Neural progenitor cell (in vitro differentiated cells): ENCODE measurements around the gene PUM2. TPM values are rescaled to one million over a fixed set of nuclear protein-coding genes. Genes with fewer than 3 reads are reported as not detected.
"Not testable (repeated sequence)": the region's sequence is repeated elsewhere in the genome, so short reads cannot be mapped to it uniquely, and the experiment has no call there.

Experiments
- DNase-seq: peaks from one replicate; pipeline ENCODE4 v3.0.0-alpha.2; 2016; ENCODE audit warnings: low spot score
- H2AFZ ChIP-seq: fragments of 200-600 bp; sonication (generic); replicated peaks from 2 replicates; pipeline ENCODE4 v1.6.1; 2016; ENCODE audit warnings: antibody characterized with exemption
- H3F3A ChIP-seq: fragments of 200-600 bp; sonication (generic); 2 replicates; pipeline ENCODE4 v1.6.1; 2016; ENCODE audit warnings: antibody characterized with exemption, low read depth
- H3K27ac ChIP-seq: fragments of 200-600 bp; sonication (generic); 2 replicates; pipeline ENCODE4 v1.5.1; 2016; ENCODE audit warnings: mild to moderate bottlenecking
- H3K27me3 ChIP-seq: fragments of 200-600 bp; sonication (generic); 2 replicates; pipeline ENCODE4 v1.6.1; 2016; ENCODE audit warnings: mild to moderate bottlenecking, moderate library complexity
- H3K36me3 ChIP-seq: fragments of 200-600 bp; sonication (generic); 2 replicates; pipeline ENCODE4 v1.5.1; 2016
- H3K4me1 ChIP-seq: fragments of 200-600 bp; sonication (generic); 2 replicates; pipeline ENCODE4 v1.6.1; 2016; ENCODE audit warnings: mixed run types
- H3K4me2 ChIP-seq: fragments of 200-600 bp; sonication (generic); 2 replicates; pipeline ENCODE4 v1.6.1; 2016
- H3K4me3 ChIP-seq: fragments of 200-600 bp; sonication (generic); 2 replicates; pipeline ENCODE4 v1.5.1; 2016
- H3K79me2 ChIP-seq: fragments of 200-600 bp; sonication (generic); 2 replicates; pipeline ENCODE4 v1.6.1; 2016; ENCODE audit warnings: low read depth
- H3K9ac ChIP-seq: fragments of 200-600 bp; sonication (generic); 2 replicates; pipeline ENCODE4 v1.6.1; 2016
- H3K9me3 ChIP-seq: fragments of 200-600 bp; sonication (generic); 2 replicates; pipeline ENCODE4 v1.5.1; 2016; ENCODE audit warnings: low read depth
- H4K20me1 ChIP-seq: fragments of 200-600 bp; sonication (generic); 2 replicates; pipeline ENCODE4 v1.6.1; 2016; ENCODE audit warnings: low read depth
- H3K27ac Mint-ChIP-seq: 3 replicates; pipeline ENCODE4 v1.8.0; 2021; ENCODE audit warnings: mixed read lengths
- H3K27me3 Mint-ChIP-seq: 2 replicates; pipeline ENCODE4 v1.8.0; 2022; ENCODE audit warnings: low read depth, mild to moderate bottlenecking, inconsistent platforms, moderate library complexity, mixed read lengths; ENCODE audit not compliant: insufficient read depth
- H3K36me3 Mint-ChIP-seq: 3 replicates; pipeline ENCODE4 v1.8.0; 2021; ENCODE audit warnings: mixed read lengths
- H3K4me1 Mint-ChIP-seq: 3 replicates; pipeline ENCODE4 v1.8.0; 2021; ENCODE audit warnings: mixed read lengths
- H3K4me3 Mint-ChIP-seq: 3 replicates; pipeline ENCODE4 v1.8.0; 2021; ENCODE audit warnings: mild to moderate bottlenecking, moderate library complexity, mixed read lengths
- H3K9me3 Mint-ChIP-seq: 3 replicates; pipeline ENCODE4 v1.8.0; 2020; ENCODE audit warnings: mixed read lengths
- EZH2 ChIP-seq: fragments of 200-600 bp; sonication (generic); IDR thresholded peaks from 2 replicates; pipeline ENCODE4 v1.6.1; 2017; ENCODE audit warnings: antibody characterized with exemption, mild to moderate bottlenecking, moderate library complexity
- EZH2phosphoT487 ChIP-seq: fragments of 200-600 bp; sonication (generic); IDR thresholded peaks from 2 replicates; pipeline ENCODE4 v1.6.1; 2017; ENCODE audit warnings: antibody characterized with exemption
- total RNA-seq: library from RNA; depleted of rRNA; stranded (reverse); fragments of >200 nt; gene quantifications from 2 replicates; pipeline ENCODE4 v1.2.3, GENCODE V29; 2015; ENCODE audit warnings: low replicate concordance
- TF ChIP-seq, protein P1 (sequence below): fragments of 200-600 bp; sonication (generic); IDR thresholded peaks from 2 replicates; pipeline ENCODE4 v1.5.1; 2017; ENCODE audit warnings: antibody characterized with exemption, mild to moderate bottlenecking

Gene PUM2
- total RNA-seq, 1 donor from 2014 or later: 88.4 TPM

DNA sequence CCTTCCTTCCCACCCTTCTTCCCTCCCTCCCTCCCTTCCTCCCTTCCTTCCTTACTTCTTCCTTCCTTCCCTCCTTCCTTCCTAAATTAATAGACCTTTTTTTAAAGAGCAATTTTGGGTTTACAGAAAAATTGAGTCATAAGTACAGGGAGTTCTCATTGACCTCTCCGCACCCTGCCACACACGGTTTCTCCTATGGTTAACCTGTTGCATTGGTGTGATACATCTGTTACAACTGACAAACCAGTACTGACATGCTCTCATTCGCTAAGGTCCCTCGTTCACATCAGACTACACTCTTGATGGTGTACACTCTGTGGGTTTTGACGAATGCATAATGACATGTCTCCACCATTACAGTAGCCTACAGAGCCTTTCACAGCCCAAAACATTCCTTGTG, 114.1 kb downstream of the PUM2 start:
- TF ChIP-seq EZH2: no peak
- no peak for TF ChIP-seq EZH2phosphoT487
- TF ChIP-seq, protein P1, sequence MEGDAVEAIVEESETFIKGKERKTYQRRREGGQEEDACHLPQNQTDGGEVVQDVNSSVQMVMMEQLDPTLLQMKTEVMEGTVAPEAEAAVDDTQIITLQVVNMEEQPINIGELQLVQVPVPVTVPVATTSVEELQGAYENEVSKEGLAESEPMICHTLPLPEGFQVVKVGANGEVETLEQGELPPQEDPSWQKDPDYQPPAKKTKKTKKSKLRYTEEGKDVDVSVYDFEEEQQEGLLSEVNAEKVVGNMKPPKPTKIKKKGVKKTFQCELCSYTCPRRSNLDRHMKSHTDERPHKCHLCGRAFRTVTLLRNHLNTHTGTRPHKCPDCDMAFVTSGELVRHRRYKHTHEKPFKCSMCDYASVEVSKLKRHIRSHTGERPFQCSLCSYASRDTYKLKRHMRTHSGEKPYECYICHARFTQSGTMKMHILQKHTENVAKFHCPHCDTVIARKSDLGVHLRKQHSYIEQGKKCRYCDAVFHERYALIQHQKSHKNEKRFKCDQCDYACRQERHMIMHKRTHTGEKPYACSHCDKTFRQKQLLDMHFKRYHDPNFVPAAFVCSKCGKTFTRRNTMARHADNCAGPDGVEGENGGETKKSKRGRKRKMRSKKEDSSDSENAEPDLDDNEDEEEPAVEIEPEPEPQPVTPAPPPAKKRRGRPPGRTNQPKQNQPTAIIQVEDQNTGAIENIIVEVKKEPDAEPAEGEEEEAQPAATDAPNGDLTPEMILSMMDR: no peak
- Histone ChIP-seq H3K79me2 (no peaks in the 10 kb centered on the region), H3K4me1 (peaks cover 6% of the 10 kb centered on the region), H2AFZ (peak overlapping the region; percentile 78), H3F3A (no peaks in the 10 kb centered on the region), H3K27ac (no peak overlapping the region), H4K20me1 (no peaks in the 10 kb centered on the region), H3K9me3 (no peaks in the 10 kb centered on the region), H3K9ac (no peak overlapping the region), H3K36me3 (no peaks in the 10 kb centered on the region), H3K4me2 (no peak overlapping the region), H3K27me3 (no peaks in the 10 kb centered on the region), H3K4me3 (no peak overlapping the region)
- H3K9me3 Mint-ChIP-seq: peaks cover 10% of the 10 kb centered on the region
- H3K4me3 Mint-ChIP-seq: no peak overlapping the region
- H3K4me1 Mint-ChIP-seq: peaks cover 7% of the 10 kb centered on the region
- DNase-seq: no peak
- peaks cover 1% of the 10 kb centered on the region for H3K36me3 Mint-ChIP-seq
- H3K27me3 Mint-ChIP-seq: peaks cover 5% of the 10 kb centered on the region
- no peak overlapping the region for H3K27ac Mint-ChIP-seq

DNA sequence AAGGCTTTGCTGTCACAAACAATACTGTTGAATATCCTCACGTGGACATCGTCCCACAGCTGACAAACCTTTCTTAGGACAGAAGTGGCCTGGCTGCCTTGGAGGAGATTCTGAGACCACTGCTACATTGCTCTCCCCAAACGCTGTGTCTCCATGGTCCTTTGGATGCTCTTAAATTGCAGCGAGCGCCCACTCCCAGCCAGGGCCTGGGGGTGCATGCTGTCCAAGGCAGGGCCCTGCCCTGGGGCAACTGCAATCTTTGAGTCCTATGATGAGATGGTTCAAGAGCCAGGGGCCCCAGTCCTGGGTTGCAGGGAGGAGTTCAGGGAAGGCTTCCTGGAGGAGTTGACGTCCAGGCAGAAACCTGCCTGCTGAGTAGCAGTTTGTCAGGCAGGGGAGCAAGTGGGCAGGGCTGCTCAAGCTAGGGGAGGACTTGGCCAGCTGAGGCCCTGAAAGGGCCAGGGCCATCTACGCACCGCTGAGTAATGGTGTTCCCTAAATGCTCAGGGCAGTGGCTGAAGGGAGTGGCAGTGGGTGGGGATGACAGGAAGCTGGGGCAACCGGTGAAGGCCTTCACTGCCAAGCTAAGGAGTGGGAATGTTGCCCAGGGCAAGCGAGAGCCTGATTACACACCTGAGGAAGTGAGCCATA, 114.9 kb downstream of the PUM2 start:
- Mint-ChIP-seq H3K9me3 (peaks cover 9% of the 10 kb centered on the region), H3K4me3 (no peak overlapping the region), H3K36me3 (no peaks in the 10 kb centered on the region), H3K27ac (no peak overlapping the region), H3K4me1 (peaks cover 7% of the 10 kb centered on the region), H3K27me3 (peaks cover 5% of the 10 kb centered on the region)
- Histone ChIP-seq H3K9me3 (no peaks in the 10 kb centered on the region), H4K20me1 (no peaks in the 10 kb centered on the region), H3K4me3 (no peak overlapping the region), H3K36me3 (no peaks in the 10 kb centered on the region), H3K79me2 (no peaks in the 10 kb centered on the region), H3K4me2 (no peak overlapping the region), H3K9ac (no peak overlapping the region), H2AFZ (no peak overlapping the region), H3K27ac (no peak overlapping the region), H3K27me3 (no peaks in the 10 kb centered on the region), H3F3A (no peaks in the 10 kb centered on the region), H3K4me1 (peaks cover 6% of the 10 kb centered on the region)
- TF ChIP-seq, protein P1: no peak
- no peak for TF ChIP-seq EZH2
- TF ChIP-seq EZH2phosphoT487: no peak
- DNase-seq: no peak

DNA sequence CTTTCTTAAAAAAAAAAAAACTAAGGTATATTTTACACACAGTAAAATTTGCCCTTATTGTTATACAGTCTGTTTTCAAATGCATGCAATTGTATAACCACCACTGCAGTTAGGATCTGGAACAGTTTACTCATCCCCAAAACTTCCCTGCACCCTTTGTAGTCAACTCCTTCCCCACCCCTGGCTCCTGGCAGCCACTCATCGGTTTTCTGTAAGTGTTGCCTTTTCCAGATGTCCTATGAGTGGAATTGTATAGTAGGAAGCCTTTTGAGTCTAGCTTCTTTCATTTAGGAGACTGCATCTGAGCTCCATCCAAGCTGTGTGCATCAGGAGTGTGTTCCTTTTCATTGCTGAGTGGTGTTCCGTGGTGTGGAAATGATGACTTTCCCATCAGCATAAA, 116.0 kb downstream of the PUM2 start:
- not testable (repeated sequence) for H3K27me3 ChIP-seq, H3K9ac ChIP-seq, H2AFZ ChIP-seq, H3K27me3 Mint-ChIP-seq, H3K9me3 ChIP-seq, H3K4me1 ChIP-seq, DNase-seq, H3K36me3 ChIP-seq, H3K27ac ChIP-seq, H3K9me3 Mint-ChIP-seq, H4K20me1 ChIP-seq, H3K4me2 ChIP-seq, H3K4me1 Mint-ChIP-seq, H3K79me2 ChIP-seq, H3K4me3 ChIP-seq, H3F3A ChIP-seq, H3K36me3 Mint-ChIP-seq, H3K27ac Mint-ChIP-seq, H3K4me3 Mint-ChIP-seq

DNA sequence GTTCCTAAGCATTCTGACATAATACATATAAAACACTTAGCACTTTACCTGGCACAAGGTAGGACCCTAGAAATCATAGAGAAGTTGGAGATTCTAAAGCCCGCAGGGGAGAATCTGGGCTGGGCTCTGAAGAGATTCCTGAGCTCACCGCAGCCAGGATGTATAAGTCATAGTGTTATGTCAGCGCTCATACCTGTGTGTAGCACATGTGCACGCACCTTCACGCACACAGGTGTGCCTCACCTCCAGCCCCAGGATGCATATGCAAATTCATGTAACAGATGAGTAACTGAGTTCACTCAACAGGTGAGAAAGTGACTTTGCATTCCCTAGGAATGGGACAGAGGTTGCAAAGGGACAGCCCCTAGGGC, 117.8 kb downstream of the PUM2 start:
- Histone ChIP-seq H3K79me2 (no peaks in the 10 kb centered on the region), H3K4me2 (no peak overlapping the region), H3K9me3 (no peaks in the 10 kb centered on the region), H3K4me1 (peaks cover 6% of the 10 kb centered on the region), H3K27me3 (no peaks in the 10 kb centered on the region), H3K36me3 (no peaks in the 10 kb centered on the region), H2AFZ (no peak overlapping the region), H3K27ac (no peak overlapping the region), H3K4me3 (no peak overlapping the region), H3K9ac (no peak overlapping the region), H3F3A (no peaks in the 10 kb centered on the region), H4K20me1 (no peaks in the 10 kb centered on the region)
- Mint-ChIP-seq H3K36me3 (no peaks in the 10 kb centered on the region), H3K27me3 (peaks cover 14% of the 10 kb centered on the region), H3K9me3 (peaks cover 5% of the 10 kb centered on the region), H3K4me3 (no peak overlapping the region), H3K4me1 (peaks cover 7% of the 10 kb centered on the region), H3K27ac (no peak overlapping the region)
- no peak for DNase-seq
- TF ChIP-seq, protein P1: no peak
